Fibroblast of the conjunctiva (primary cell): ENCODE results near the gene MAPKAPK3.

ENCODE experiments used
- DNase-seq: peaks from one replicate; pipeline ENCODE4 v3.0.0-alpha.2; 2010; ENCODE audit warnings: low read depth

MAPKAPK3 gene

GRCh38 chr3:50627407-50628051, 10.6 kb downstream of the MAPKAPK3 start:
- DNase-seq: peak; percentile 34

DNA sequence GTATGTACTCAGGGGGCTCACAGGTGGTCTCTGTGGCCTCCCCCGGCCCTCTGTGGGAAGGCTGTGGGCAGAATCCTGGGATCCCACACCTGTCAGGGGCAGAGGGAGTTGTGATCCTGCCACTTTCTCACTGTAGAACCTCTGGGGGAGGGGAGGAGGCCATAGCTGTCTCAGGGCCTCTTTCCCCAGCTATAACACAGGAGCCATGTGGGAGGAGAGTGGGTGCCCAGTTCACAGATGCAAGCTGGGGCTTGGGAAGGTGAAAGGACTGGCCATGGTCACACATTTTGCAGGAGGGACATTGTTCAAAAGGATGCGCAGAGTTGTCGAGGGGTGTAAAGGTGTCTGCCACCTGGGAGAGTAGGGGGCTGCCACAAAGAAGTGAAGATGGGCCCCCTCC, 11.7 kb downstream of the MAPKAPK3 start:
- DNase-seq: no peak

GRCh38 chr3:50630394-50630793, 13.4 kb downstream of the MAPKAPK3 start:
- no peak for DNase-seq

GRCh38 chr3:50630877-50631276, 13.9 kb downstream of the MAPKAPK3 start:
- no peak for DNase-seq

DNA sequence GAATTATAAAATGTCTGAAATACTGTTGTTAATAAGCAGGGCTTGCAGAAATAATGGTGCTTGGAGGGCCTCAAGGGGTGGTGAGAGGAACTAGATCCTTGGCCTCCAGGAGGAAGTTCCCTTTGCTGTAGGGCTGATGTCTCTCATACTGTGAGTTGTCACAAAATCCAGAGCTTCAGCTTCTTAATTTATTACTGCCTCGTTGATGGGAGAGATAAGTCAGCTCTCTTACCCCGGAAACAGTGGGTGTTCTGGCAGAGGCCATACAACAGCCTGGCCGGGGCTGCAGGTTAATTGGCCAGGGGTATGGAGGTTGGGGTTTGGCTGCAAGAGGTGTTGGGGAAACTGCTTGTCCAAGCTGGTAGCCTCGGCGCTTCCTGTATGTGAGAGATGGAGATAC, 15.5 kb downstream of the MAPKAPK3 start:
- no peak for DNase-seq

DNA sequence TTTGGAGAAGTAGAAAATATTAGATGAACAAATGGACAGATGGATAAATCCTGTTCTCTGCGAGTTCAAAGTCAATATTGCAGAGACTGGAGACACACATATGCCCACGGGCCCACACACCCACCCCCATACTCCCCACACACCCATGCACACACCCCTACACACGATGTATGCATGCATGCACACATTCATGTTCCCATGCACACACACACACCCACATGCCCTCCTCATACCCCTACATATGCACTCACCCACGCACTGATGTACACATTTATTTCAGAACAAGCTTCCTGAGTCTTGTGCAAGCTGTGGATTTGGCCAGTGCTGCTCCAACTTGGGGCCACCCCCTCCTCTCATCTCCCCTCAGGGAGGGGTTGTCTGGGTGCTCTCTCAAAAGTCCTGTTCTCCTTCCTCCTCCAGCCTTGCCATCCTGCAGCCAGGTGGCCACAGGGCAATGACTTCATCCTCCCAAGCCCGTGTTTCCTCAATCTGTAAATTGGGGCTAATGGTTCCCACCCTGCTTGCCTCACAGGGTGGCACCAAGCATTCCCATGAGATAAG, 16.4 kb downstream of the MAPKAPK3 start:
- DNase-seq: no peak

GRCh38 chr3:50635066-50635465, 18.1 kb downstream of the MAPKAPK3 start:
- DNase-seq: no peak

GRCh38 chr3:50637011-50637410, 20.1 kb downstream of the MAPKAPK3 start:
- no peak for DNase-seq

DNA sequence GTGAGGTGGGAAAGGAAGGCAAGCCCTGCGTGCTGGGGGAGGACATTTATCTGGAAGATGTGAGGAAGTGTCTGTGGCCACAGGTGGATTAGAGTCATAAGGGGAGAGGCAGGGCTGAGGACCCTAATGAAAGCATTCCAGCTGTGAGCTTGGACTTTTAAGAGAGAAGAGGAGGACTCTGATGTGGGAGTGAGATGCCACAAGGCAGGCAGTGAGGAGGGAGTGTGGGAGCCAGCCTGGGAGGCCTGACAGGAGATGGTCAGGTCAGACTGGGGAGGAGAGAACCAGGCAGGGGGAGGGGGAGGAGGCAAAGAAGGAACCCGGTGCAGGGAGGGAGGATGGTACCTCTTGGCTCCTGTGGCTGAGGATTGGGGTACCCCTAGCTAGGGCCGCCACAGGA, 21.0 kb downstream of the MAPKAPK3 start:
- DNase-seq: no peak

DNA sequence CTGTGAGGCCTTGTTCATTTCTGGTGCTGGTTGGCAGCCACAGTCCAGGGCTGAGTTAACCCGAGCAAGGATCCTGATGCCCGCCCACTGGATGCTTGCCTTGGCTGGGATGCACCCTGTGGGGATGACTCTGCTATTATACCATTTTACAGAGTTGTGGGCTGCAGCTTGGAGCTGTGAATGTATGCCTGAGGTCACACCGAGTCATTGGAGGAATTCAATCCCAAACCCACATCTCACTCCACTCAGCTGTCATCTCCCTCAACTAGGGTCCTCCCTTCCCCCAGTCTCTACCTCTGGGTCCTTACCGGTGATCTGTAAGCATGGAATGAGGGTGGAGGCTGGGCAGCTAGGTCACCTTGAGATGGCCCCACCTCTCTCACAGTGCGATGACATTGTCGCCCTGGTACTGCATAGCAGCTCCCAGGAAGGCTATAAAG, 22.1 kb downstream of the MAPKAPK3 start:
- DNase-seq: no peak

DNA sequence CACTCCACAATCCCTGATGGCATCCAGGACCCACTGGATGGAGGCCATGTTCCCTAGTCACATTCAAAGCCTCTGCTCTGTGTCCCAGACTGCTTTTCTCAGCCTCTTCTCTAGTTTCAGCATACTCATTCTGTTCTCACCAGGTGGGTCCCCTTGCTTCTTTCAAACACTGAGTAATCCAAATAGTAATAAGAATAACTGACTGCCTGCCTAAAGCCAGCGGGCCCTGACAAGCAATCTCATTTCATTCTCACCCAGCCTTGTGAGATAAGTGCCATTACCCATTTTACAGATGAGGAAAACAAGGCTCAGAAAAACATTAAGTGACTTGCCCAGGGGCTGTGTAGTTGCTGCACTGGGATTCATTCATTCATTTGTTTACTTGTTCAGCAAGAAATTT, 25.4 kb downstream of the MAPKAPK3 start:
- DNase-seq: no peak

GRCh38 chr3:50644561-50644960, 27.6 kb downstream of the MAPKAPK3 start:
- DNase-seq: no peak

DNA sequence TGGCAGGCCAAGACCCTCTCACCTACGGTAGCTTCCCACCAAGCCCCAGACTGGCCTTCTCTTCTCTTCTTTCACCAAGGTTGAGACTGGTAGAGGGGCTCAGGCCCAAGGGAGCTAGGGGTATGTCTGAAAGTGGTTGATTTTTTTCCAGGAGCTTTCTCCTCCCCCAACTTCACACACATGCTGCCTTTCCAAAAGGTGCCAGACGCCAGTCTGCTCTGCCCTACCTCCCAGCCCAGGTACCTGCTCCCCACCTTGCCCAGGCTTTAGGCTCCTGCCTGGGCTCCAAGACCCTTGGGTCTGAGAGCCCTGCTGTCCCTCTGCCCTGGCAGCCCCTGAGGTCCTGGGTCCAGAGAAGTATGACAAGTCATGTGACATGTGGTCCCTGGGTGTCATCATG, 28.4 kb downstream of the MAPKAPK3 start:
- DNase-seq: no peak

DNA sequence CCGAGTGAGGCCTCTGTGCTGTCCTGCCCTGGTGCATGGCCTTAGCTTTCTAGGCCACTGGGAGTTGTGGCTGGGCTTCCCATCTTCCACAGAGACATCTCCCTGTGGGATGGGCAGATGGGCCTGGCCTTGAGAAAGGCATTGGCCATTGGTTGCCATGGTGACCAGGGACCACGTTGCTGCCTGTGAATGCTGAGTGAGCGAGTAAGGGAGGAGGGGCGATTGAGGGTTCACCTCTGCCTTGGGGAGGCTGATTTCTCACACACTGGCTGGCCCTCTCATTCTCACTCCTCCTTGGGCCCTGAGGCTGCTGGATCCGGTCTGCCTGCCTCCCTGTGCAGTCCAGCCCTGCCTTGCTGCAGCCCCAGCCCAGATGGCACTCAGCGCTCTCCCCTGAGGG, 31.4 kb downstream of the MAPKAPK3 start:
- DNase-seq: no peak

DNA sequence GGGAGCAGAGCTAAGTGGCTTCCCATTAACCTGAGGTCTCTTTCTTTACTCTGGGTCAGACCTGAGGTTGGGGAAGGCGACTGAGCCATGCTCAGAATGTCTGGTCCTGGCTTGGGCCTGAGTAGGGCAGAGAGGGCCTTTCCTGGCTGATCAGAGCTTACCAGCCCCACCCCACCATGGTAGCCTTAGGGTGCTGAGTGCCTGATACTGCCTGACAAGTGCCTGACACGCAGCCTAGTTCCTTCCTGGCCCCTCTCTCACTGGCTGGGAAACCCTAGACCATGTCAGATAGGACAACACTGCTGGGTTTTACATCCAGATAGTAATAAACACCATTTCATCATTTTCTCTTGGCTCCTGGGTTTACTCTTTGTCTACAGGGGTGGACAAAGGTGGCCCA, 32.0 kb downstream of the MAPKAPK3 start:
- no peak for DNase-seq

GRCh38 chr3:50649451-50649931, 32.5 kb downstream of the MAPKAPK3 start:
- no peak for DNase-seq

DNA sequence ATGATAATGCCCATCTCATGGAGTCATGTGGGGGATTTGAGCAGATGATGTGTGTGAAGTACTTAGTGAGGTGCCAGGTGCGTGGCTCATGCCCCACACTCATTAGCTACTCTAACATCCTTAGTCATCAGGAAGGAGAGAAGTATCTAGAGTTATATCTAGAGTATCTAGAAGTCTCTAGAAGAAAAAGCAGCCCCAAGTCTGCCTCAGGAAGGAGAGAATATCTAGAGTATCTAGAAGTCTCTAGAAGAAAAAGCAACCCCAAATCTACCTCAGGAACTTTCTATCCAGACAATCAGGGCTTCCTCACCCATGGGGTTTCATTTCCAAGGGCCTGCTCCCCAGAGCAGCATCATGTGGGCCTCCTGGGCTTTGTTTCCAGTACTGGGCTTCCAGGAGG, 33.1 kb downstream of the MAPKAPK3 start:
- DNase-seq: no peak

GRCh38 chr3:50651445-50651844, 34.5 kb downstream of the MAPKAPK3 start:
- DNase-seq: no peak

DNA sequence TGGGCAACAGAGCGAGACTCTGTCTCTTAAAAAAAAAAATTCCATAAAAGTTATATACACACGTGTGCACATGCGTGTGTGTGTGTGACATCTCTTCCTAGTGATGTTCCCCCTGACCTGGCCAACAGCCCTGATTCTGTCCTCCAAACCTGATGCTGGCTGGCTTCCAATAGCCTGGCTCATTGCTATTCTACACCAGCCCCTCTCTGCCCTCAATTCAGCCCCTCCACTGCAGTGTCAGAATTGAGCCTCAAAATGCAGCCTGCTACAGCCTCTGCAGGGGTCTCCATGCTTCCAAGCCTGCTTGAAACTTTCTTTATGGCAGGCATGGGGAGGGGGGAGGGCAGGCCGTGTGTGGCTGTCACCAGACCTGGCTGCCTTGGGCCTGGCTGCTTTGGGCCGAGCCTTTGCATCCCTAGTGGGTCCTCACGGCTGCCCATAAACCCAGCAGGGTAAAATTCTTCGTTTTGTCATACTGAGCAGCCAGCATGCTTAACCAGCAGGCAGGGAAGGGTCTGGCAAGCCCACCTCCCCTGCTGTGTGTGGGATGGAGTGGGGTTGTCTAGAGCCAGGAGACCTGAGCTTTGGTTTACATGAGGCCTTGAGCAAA, 35.1 kb downstream of the MAPKAPK3 start:
- no peak for DNase-seq

DNA sequence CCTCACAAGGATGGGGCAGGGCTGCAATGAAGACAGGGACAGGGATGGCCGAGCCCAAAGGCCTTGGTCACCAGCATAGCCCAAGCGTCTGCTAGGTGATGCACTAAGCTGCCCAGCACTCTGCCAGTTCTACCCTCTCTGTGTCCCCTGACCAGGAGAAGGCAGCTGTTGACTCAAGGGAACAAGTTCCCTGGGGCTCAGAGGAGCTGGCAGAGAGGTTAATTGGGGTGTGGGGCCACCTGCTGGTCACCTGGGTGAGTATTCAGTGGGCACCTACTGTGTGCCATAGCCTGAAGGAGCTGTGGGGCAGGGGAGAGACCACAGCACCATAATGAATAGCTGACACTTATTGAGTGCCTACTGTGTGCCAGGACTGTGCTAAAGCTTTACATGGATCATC, 35.8 kb downstream of the MAPKAPK3 start:
- no peak for DNase-seq

GRCh38 chr3:50653937-50654595, 37.1 kb downstream of the MAPKAPK3 start:
- no peak for DNase-seq

DNA sequence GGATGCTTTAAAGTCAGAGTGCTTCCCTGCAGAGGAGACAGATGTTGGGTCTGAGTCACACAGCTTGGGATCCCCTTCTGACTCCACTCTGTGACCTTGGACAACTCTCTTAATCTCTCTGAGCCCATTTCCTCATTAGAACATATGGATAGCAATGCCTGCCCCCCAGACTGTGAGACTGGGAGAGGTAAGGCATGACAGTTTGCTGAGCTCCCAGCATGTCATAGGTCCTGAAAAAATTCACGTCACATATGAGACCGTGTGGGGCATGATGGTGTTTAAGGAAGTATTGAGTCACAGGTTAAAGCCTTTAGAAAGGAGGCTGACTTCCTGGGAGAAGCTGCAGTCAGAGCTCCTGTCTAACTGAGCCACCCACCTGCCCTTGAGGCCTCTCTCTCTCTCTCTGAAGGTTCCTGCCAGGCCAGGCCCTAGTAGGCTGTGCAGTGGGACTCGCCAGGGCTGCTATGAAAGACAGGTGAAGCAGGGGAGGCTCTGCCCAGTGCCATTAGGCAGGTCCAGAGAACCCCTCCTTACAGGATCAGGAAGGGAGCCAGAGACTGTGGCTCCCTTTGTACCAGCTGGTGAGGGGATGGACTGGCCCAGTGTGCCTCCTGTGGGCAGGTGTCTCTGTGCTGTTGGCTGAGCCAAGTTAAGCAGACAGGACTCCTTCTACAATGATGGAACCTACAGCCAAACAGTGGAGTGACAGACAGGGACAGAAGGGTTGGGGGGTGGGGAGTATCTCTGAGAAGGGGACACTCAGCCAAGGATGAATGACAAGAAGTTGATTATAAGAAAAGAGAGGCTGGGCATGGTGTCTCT, 38.3 kb downstream of the MAPKAPK3 start:
- no peak for DNase-seq
